NCI-H2107 treated with DMSO at 0.1 percent for 48 hours (cell line): ENCODE results near the gene TLX2.

Source experiments
- DNase-seq: peaks from one replicate; lab custom pipeline; 2025; ENCODE audit not compliant: unreplicated experiment; lab: John Stamatoyannopoulos, UW

Gene TLX2

DNA sequence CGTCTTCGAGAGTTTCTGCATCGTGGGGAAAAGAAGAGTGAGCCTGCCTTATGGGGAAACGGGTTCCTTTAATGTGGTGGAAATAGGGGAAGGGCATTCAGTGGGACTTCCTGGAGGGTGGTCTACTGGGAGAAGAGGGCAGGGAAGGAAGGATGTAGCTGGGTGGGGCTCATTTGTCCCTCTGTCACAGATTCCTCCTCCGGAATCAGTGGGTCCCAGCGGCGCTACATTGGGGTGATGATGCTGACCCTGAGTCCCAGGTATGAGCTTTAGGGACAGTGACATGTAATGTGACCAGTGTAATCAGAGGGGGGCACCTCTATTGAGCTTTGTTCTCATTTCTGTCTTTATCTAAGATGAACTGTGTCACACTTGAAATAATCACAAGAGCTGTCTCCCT is 17.4 kb downstream of the TLX2 start:
- DNase-seq = no peak

DNA sequence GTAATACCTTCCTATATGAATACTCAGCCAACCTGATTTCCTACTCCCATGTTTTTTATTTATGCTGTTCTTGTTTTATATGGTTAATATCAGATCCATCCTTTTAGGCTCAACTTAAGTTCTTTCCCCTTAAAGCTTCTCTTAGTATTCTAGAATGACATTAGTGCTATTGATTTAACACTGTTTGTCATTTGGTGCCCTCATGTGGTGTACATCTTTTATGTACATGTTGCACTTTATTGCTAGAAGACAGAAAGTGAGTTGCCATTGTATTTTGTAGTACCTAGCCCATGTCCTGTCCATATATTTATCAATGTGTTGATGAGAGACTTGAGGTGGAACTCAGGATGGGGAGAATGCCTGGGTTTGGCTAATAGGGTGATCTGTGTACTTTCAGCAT is 18.0 kb downstream of the TLX2 start:
- DNase-seq = peak; percentile 29

DNA sequence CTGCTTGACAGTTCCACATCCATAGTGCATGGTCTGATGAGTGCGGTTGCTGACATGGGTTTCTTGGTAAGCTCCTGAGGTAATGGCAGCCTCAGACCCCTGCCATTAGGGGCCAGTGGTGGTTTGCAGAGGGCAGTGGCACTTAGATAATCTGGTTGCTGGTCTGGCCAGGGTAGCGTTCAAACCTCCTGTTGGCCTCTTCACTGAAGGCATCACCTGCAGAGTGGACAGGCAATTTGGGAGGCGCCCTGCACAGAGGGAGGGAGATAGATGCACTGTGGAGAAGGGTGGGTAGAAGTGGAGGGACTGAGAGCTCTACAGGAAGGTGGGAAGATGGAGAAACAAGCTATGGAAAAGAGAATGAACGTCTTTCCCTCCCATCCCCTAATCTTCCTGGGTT is 19.2 kb downstream of the TLX2 start:
- DNase-seq = no peak

DNA sequence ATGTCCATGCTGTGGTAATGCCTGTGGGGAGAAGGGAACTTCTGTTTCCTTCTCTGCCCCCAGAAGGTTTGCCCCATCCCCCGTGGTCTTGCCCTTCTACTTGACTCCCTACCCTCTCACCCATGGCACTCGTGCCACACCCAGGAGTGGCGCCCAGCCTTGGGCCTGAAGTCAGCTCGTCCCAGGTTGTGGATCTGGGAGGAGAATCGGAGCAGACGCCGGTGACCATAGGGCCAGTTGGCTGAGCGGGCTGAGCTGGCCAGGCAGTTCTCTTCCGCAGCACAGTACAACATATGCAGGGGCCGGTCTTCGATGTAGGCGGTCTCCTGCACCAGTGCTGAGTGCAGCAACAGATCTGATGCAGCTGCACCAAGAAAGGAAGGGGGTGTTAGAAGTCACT is 20.2 kb downstream of the TLX2 start:
- no peak for DNase-seq

DNA sequence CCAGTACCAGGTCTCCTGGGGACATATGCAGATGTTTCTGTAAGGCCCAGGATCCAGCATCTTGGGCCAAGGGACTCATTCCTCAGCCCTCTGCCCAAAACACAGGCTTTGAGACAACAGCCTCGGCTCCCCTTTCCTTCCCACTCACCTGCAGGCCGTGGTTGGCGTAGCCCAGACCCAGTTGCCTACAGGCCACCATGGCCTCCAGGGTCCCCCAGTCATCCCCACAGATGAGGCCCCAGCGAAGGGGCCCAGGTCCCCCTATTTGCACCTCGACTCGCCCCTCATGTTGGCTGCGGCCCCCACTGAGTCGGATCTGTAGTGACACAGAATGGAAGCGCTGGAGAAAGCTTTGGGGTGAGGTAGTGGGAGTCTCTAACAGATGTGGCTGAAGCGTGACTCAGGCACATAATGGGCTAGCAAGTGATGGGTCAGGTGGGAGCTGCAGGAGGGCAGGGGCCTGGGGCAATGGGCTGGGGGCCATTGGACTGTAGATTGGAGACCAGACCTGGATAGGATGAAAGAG is 21.3 kb downstream of the TLX2 start:
- DNase-seq = no peak

DNA sequence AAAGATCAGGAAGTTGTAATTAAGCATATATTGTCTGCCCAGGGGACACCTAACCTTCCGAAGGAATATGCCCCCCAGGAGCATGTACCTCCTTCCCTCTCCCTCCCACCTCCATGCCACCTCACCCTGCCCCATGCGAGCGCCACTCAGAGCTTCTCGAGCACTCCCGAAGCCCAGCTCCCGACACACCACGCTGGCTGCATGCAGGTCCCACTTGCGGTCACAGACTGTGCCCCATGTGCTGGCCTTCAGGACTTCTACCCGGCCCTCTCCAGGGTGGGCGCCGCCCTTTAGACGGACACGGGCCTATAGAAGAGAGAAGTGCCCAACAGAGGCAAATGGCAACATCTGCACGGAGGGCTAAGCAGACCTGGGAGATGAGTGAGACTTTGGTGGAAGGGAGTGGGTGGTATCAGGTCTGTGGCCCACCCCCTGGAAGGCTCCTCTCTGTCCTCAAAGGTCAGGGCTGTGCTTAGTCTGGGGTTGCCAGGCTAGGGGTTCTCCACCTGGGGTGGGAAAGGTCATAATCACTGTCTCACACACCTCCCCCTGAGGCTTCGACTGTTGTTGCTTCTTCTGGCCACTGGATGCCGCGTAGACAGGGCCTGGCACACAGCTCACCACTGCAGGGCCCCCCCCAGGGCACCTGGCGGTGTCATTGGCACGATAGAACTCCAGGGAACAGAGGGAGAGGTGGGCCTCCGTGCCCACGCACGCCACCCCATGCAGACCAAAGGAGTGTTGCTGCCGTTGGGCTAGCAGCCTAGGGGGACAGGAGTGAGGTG is 22.1 kb downstream of the TLX2 start:
- no peak for DNase-seq

DNA sequence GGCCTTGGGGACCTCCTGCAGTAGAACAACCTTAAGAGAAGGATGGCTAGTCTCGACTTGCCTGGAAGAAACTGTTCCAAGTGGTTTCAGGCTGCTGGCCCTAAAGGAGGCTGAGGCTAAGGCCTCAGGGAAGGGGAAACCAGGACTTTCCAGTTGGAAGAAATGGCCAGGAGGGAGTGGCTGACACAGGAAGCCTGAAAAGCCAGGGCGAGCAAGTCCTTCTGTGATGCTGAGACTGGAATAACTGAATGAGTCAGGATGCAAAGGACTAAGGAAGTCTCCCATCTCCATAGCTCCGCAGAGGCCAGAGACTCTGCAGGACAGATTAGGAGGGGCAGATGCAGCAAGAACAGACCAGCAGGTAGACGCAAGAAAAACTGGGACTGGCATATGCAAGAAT is 22.9 kb downstream of the TLX2 start:
- no peak for DNase-seq

DNA sequence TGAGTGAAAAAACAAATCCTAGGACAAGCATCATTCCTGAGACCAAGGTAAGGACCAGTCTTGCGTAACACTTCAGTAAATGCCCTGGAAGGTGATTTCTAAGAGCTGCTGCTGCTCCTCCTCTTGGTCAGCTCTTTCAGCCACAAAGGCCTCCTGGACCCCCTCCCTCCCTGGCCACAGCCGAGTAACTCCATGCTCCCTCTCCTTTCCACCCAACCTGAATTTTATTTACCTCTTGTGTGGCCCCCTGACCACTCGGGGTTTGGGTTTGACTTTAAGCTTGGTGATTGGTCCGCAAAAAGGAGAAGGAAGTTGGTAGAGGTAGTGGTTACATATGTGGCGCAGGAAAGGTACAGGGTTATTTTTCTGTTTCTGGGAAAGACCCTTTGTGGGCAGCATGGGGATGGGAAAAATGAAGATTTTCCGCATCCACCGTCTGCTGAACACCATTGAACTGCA is 24.7 kb downstream of the TLX2 start:
- no peak for DNase-seq

DNA sequence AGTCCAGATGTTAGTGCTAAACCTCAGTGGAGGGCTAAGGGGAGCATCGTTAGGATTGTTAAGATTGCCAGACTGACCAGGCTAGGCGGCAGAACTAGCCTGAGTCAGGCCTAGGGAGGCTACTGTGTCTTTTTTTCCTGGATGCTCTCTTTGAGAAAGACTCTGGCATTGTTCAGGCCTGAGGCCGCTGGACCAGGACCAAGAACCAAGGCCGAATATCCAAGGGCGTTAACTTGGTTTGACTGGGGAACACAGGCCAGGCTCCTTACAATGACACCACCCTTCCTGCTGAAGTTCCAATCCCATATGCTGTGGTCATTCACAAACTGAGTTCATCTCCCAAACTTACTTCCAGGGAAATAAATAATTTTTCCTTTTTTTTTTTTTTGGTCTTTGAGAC is 26.0 kb downstream of the TLX2 start:
- DNase-seq = no peak

DNA sequence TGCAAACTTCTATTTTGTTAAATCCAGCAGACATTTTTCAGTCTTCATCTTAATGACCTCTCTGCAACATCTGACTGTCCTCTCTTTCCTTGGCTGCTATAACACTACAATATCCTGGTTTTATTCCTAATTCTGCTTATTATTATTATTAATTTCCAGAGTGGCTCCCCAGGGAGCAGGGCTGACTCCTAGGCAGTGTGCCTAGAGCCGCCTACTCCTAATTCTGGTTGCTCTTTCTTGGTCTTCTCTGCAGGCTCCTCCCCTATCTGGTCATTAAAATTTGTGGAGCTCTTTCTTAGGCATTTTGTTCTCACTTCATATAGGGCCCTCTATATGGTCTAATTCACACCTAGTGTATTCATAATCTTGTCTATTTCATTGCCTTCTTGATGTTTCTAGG is 28.7 kb downstream of the TLX2 start:
- no peak for DNase-seq

DNA sequence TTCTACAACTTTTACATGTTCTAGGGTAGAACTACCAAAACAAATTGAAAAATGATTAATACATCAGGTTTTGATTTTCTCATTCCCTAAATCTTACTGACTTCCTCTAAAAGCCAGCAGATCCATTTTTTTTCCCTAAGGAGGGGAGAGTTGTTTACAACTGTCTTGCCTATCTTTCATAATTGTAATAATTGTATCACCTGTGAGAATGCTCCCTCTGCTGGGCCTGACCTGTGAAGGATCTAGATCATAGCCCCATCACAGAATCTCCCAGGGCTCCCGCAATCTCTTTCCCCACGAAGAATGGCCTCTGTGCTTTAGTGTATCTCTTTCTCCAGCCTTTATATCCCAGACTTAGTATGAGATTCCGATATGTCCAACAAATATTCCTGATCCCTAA is 30.4 kb downstream of the TLX2 start:
- DNase-seq = peak; percentile 1

DNA sequence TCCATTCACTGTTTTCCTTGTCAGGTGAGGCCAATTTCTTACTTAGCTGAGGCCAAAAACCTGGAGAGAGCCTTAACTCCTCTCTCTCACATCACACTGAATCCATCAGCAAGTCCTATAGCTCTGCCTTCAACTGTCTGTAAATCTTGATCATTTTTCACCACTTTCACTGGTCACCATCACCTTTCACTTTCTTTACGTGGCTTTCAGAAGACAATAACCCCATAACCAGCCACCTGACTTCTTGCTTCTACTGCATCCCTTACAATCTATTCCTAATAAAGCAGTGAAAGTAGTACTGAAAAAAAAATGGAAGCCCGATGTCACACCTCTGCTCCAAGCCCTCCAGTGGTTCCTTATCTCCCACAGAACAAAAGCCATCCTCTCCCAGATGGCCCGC is 31.8 kb downstream of the TLX2 start:
- no peak for DNase-seq

DNA sequence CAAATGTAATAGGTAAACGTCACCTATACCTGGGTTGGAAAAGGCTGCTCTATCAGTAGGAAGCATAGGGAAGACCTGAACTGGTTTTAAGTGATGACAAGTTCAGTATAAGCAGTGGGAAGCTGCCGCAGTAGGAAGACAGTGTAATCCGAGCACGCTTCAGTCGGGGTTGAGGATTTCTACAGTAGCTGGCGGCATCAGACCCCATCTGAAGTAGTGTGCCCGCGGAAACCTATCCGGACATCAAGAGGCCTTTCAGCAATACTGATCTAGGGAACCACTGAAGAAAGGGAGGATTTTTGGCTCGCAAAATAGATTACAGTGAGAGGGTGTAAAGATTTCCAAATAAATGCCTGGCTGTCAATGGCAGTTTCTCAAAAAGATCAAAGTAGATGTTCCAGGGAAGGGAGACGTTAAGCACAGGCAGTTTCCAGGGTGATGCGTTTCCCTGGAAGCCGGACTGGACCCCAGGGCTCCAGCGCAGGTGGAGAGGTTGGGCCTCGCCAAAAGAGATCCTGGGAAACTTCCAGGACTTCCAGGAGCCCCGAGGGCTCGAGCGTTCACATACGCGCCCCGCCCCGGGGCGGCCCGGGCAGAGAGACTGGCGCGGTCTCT is 34.1 kb downstream of the TLX2 start:
- peak; percentile 51 for DNase-seq

DNA sequence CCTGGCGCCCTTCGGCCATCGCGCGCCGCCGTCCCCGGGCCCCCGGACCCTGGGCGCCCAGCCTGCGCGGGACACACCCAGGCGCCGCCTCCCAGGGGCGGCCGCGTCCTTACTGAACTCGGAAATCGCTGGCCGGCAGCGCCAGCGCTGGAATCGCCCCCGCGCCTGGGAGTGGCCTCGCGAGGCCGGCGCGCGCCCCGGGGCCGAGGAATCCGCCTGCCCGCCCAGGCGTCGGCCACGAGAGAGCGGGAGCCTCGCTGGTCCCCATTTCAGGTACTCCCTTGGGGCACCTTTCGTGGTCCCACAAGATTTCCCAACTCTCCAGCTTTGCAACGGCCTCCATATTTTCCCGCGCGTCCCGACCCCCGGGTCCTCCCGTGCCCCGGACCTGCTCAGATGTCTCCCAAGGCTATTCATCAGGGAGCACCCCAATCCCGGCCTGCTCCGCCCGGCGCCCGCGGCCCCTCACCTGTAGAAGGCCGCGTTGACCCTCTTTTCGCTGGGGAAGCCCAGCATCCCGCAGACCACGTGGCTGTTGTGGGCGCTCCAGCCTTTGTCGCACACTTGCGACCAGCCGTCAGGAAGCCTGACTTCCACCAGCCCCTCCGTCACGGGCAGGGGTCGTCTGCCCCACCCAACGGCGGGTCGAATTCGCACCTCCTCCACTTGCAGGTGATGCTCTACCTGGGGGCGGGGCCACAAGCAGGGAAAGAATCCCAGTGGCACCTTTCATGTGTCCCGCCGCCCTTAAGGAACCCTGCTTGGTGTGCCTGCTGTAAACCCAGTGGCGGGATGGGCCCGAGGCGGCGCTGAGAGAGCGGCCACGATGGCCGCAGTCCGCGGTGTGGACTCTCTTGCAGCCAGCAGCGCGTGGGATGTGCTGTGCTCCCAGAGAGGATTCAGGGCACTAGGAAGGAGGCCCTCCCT is 34.9 kb downstream of the TLX2 start:
- peak; percentile 6 for DNase-seq

DNA sequence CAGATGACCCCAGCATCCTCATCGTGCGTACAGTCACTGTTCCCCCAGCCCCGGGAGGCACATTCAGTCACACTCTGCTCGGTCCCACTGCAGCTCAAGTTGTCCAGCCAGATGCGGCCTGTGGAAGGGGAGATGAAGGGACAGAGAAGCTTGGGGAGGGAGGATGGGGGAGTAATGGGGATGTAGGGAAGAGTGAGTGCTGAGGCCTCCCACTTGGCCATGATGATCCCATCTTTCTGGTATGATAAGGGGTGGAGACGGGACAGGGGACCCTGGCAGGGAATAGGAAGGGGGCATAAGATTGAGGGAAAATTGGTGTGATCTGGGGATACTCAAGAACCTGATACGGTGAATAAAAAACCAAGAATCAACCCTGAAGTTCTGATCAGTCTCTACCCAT is 36.0 kb downstream of the TLX2 start:
- DNase-seq = no peak

DNA sequence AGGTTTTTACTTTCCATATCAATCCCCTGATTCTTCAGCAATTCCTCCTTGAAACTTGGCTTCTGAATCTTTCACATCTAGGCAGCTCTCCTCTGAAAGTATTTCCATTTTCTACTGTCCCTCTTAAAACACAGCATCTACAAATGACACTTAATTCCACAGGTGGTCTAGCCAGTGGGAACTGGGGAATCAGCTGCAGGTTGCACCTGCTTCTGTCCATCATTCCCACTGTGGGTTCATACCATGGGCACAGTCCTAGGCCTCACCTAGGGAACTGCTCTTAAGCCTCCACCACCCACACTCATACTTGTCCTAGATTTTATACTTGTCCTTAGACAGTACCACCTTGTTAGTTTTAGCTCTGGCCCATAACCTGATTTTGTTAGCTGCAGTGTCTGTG is 37.3 kb downstream of the TLX2 start:
- DNase-seq = no peak

DNA sequence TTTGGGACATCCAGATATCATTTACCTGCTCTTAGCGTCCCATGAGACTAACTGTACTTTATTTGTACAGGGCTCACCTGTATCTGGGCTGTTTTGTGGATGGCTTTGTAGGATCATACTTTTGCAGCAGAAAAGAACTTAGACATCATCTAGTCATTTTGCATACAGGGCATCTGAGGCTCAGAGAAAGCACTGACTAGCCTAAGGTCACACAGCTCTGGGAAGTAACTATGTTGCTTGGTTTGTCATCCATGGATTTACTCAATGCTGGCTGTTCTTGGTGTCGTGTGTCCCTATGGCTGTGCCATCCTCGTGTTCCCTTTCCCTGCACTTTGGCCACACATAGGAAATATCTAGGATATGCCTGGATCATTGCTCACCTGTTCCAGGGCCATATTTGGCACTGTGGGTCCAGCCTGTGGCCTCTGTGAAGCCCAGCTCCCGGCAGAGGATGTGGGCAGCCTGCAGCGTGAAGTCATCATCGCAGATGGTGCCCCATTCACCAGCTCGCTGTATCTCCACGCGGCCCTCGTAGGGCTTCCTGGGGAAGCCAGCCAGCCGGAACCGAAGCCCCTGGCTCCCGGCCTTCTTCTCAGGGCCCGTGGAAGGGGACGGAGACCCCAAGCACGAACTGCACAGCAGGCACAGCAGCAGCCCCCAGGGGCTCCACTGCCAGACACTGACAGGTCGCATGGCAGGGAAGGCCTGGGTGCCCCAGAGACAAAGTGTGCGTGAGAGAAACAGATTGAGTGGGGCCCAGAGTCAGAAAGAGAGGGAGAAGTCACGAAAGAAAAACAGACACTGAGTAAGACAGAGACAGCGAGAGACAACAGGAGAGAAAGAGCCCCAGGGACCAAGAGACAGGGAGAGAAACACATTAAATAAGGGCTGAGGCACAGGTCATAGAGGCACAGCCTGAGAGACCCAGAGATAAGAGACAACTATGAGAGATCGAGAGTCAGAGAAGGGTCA is 38.0 kb downstream of the TLX2 start:
- DNase-seq = no peak

DNA sequence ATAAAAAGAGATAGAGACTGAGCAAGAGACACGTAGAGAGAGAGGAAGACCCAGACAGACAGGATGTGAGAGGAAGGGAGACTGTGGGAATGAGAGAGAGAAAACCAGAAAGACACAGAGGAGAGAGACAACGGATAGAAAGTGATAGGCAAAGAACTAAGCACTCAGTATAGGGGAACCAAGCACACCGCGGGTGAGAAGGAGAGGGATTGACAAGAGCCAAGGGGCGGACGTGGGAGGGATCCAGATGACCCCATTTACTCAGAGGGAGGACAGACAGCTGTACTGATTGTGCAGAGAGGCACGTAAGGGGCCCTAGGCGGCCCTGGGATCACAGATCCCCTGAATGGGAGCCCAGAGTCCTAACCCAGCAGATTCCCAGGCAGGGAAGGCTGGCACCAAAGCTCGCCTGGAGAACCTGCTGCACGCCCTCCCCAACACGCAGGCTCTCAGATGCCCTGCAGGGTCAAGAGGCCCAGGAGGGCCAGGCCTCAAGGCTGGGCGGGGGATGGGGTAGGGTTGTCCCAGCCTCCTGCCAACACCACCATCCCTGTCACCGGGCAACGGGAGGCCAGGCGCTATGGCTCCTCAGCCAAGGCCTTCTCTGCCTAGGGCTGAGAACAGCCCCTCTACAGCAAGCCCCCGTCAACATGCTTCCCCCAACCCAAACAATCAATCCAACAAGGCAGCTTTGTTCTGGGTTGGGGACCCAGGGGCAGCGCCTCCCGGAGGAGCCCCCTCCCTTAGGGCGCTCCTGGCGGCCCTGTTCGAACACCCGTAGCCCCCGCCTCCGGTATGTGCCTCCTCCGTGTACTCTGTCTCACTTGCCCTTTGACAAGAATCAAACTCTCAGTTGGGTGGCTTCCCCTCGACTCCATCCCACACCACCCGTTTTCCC is 38.9 kb downstream of the TLX2 start:
- DNase-seq = no peak
